Mesodermal cell (in vitro differentiated cells): ENCODE data around the gene KMT2E.

Source experiments
- H3K27ac ChIP-seq: 2 replicates; pipeline ENCODE4 v1.7.0; 2013; ENCODE audit warnings: mild to moderate bottlenecking, low read depth, low read length, moderate library complexity; ENCODE audit not compliant: severe bottlenecking
- H3K36me3 ChIP-seq: 2 replicates; pipeline ENCODE4 v1.7.1; 2013; ENCODE audit warnings: mild to moderate bottlenecking, low read length, moderate library complexity; ENCODE audit not compliant: control insufficient read depth, insufficient read depth
- H3K4me1 ChIP-seq: one replicate; pipeline ENCODE4 v1.7.1; 2013; ENCODE audit warnings: mild to moderate bottlenecking, low read length; ENCODE audit not compliant: insufficient read depth, control insufficient read depth, poor library complexity, severe bottlenecking
- H3K4me3 ChIP-seq: 2 replicates; pipeline ENCODE4 v1.7.0; 2013; ENCODE audit warnings: low read length, control low read depth, mild to moderate bottlenecking; ENCODE audit not compliant: insufficient read depth, poor library complexity, severe bottlenecking; ENCODE audit errors: extremely low read depth
- H3K9me3 ChIP-seq: 2 replicates; pipeline ENCODE4 v1.7.1; 2013; ENCODE audit warnings: mild to moderate bottlenecking, low read length, moderate library complexity; ENCODE audit not compliant: control insufficient read depth
- WGBS, 2 experiments: methylation state at CpG; one replicate each; pipeline ENCODE4 v1.1.5; 2013; ENCODE audit warnings: missing lambda C conversion rate in 2 of 2; ENCODE audit not compliant: insufficient coverage in 2 of 2; 5-methylcytosine and 5-hydroxymethylcytosine counted together

KMT2E gene

DNA sequence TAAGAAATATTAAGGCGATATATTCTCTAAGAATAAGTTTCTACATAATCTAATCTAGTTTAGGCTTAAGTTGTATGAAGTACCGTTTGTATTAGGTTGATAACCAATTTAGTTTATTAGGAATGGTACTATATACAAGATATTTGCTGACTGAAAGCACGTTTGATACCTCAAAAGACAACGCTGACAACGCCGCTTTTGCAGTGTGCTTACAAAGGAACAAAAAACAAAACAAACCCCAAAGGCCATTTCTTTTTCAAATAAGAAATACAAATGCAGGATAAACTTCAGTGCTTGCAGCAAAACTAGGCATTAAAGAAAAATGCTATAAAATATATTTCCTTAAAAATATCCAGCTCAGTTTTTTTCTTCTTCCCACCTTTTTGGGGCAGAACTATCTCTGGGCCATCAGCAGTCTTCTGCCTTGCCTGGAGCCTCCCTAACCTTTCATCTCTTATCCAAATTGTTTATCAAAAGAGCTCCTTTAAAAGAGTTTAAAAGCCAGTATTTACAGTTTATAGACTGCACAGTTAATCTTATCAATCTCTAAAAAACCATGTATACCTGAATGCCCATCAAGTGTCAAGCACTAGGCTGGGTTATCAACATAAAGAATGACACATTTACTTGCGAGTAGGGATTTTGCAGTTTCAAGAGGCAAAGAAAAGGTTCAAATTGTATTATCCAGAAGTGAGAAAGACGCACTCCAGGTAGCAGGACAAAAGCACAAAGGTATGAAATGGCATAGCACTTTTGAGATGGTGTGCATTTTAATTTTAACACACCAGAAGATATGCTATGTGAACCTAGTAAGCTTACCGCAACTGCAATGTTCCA, 4.1 kb upstream of the KMT2E start:
- H3K36me3 ChIP-seq: peaks cover 45% of the 10 kb centered on the region
- H3K9me3 ChIP-seq: no peaks in the 10 kb centered on the region
- no peak overlapping the region for H3K27ac ChIP-seq
- H3K4me3 ChIP-seq: peak overlapping the region; percentile 95
- H3K4me1 ChIP-seq: peaks cover under 1% of the 10 kb centered on the region
- 64 to 86% methylated on average over 1 to 3 of the region's 9 CpGs for WGBS, 2 experiments

DNA sequence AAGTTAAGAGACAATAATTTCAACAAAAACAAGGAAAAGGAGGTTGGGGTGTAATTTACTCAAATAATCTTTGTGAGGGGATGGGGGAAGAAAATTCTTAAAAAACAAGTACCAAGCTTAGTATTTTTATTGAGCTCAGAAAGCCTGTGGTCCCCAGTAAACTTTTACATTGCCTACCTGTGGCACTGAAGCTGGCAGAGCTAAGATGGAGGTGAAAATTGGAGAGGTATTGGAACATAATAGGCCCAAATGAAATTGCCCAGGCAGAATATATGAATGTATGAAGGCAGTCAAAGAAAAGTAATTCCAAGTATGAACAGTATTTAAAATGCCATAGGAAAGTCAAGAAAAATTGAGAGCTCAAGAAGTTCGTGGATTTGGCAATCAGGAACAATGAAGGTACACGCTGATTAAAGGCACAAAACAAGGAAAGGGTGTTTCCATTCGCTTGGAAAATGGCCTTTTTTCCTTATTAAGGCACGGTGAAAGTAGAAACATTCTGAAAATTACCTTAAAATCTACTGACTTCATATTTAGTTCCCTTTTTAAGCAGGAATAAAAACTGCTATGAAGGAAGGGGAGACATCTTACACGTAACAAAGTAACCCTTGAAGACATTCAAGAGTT, 3.4 kb upstream of the KMT2E start:
- no peak overlapping the region for H3K27ac ChIP-seq
- WGBS, 2 experiments: 22% methylated on average over 3 of the region's 5 CpGs
- H3K4me3 ChIP-seq: peak overlapping the region; percentile 95

DNA sequence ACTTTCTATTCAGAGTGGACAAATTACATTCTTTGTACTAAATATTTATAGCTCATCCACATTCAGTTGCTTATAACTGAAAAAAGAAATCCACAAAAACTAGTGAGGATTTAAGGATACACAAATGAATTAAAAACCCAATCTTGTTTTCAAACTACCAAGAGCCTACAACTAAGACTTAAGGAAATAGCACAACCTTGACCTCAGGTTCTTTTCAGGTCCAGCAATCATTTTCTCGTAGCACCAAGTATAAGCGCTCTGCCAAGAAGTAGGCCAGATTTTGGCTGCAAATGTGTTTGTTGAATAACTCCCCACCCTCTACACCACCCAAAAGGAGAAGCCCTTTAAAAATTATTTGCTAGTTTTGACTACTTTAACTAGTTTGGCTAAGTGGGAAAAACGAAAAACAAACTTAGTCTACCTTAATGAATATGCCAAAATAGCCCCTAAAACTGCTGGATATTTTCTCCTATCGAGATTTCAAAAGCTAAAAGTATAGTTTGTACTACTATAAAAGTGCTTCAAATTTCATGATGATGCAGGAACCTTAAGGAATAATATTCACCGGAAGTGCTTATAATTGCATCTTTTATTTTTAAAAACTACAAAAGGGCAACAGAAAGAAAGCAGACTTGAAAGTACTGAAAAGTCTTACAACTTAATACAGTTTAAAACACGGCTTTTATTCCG, 2.7 kb upstream of the KMT2E start:
- Histone ChIP-seq H3K4me3 (peak overlapping the region; percentile 95), H3K9me3 (no peaks in the 10 kb centered on the region), H3K4me1 (no peaks in the 10 kb centered on the region), H3K36me3 (peaks cover 34% of the 10 kb centered on the region), H3K27ac (peak overlapping the region; percentile 100)
- 0% methylated on average over 1 of the region's 7 CpGs; no CpG with 5 or more reads in 1 of the 2 experiments for WGBS, 2 experiments

More for the DNA sequence above, 3.4 kb upstream of the KMT2E start:
- H3K4me1 ChIP-seq: no peaks in the 10 kb centered on the region
- no peaks in the 10 kb centered on the region for H3K9me3 ChIP-seq
- peaks cover 41% of the 10 kb centered on the region for H3K36me3 ChIP-seq

DNA sequence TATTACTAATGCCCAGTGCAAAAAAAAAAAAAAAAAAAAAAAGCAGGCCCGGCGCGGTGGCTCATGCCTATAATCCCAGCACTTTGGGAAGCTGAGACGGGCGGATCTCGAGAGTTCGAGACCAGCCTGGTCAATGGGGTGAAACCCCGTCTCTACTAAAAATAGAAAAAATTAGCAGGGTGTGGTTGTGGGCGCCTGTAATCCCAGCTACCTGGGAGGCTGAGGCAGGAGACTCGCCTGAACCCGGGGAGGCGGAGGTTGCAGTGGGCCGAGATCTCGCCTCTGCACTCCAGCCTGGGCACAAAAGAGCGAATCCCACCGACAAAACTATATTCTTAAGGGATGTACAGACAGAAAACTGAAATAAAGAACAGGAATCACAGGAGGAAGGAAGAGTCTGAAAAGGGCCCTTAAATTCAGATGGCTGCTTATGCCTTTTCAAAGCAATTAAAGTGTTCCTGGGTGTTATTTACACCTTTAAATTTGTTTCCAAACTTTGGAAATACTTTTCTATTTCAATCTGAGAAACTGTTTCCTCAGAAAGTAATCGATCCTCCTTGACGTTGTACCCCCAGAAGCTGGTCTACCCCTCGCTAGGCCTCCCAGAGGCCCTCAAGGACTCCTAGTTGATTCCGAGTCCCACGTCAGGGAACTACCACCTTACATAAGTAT, 2.0 kb upstream of the KMT2E start:
- H3K27ac ChIP-seq: peak overlapping the region; percentile 100
- H3K9me3 ChIP-seq: no peaks in the 10 kb centered on the region
- H3K4me1 ChIP-seq: no peaks in the 10 kb centered on the region
- 0 to 3% methylated on average over 5 to 6 of the region's 21 CpGs for WGBS, 2 experiments
- H3K4me3 ChIP-seq: peak overlapping the region; percentile 95
- peaks cover 32% of the 10 kb centered on the region for H3K36me3 ChIP-seq

DNA sequence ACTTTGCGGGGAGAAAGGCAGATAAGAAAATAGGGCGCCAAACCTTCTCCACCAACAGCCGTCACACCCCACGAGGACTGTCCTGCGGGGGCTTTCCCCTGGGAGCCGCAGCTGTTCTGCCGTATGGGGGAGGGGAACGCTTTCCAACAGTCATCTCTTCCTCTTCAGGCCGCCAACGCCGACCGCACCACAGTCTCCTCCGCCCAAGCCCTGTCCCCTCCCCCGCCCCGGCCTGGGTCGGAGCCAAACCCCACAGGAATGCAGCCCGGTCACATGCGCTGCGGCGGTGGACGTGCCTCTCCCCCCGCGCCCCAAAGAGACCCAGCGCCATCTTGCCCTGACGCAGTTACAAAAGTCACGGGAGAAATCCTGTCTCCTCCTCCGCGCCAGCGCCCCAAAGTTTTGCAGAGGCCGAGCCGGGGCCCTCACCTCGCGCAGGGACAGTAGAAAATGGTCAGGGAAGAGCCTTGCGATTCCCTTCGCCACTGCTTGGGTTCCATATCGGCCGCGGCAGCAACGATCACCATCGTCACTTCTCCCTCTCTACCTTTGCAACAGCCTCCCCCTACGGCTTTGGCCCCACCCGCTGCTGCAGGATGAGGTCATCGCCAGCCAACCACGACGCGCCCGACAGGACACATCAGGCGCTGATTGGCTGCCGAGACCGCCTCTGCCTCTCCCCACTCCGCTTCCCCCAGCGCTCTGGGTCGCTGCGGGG, 1.3 kb upstream of the KMT2E start:
- WGBS, 2 experiments: 0 to 1% methylated on average over 41 to 46 of the region's 54 CpGs
- H3K27ac ChIP-seq: peak overlapping the region; percentile 100
- no peaks in the 10 kb centered on the region for H3K9me3 ChIP-seq
- H3K4me1 ChIP-seq: no peaks in the 10 kb centered on the region
- H3K36me3 ChIP-seq: peaks cover 28% of the 10 kb centered on the region
- H3K4me3 ChIP-seq: peak overlapping the region; percentile 95

DNA sequence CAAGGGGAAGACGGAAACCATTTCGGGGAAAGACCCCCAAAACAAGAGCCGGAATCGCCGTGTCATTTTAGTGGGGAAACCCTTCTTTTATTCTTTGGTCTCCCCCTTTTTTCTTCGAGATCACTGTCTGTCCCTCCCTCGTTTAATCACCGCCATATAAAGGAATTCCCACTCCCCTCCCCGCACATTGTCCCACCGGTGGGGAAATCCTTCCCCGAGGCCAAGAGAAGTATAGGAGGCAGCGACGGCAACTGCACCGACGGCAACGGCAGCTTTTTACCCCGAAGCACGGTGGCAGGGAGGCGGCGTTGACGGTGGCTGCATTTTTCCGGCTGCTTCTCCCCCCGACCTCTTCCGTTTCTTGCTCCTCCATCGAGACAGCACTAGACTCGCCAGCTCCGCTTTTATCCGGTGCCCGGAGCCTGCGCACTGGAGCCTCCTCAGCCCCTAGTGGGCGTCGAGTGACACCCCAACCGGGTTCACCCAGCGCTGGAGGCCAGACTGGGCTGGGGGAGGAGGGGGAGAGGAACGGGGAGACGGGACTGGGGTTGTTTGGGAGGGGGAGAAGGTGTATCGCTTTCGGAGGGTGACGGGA, 687 bp upstream of the KMT2E start:
- 0 to 1% methylated on average over 15 to 29 of the region's 39 CpGs for WGBS, 2 experiments
- no peaks in the 10 kb centered on the region for H3K9me3 ChIP-seq

DNA sequence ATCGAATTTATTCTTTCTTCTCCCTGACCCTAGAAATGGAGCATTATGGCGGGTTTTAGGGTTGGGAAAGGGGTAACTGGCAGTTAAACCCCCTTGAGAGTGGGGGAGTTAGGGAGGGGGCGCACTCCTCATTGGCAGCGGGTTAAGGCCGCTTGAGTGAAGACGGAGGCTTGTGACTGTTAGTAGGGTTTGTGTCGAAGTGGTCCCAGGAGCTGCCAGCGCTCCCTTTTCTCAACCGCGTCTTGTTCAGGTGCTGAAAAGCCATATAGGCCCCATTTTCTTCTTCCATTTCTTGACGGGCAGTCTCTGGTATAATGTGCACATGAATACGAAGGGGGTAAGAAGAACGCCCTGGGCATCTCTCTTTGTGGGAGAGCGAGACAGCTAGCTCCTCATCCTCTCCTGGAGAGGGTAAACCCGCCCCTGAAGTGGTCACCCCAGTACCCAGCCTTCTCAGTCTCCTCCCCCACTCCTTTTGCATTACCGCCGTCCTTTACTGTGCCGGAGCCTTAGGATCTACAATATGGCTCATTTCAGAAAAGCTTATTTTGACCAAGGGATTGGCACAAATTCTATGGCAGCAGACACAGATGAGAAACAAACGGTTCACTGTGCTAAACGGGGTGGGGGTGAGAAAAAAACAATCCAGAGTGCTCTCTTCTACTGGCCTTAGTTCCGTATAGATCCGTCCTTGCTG, 836 bp downstream of the KMT2E start:
- 0% methylated on average over 11 to 14 of the region's 22 CpGs for WGBS, 2 experiments
- H3K4me3 ChIP-seq: peak overlapping the region; percentile 95
- peaks cover 10% of the 10 kb centered on the region for H3K36me3 ChIP-seq
- no peaks in the 10 kb centered on the region for H3K4me1 ChIP-seq
- no peaks in the 10 kb centered on the region for H3K9me3 ChIP-seq
- peak overlapping the region; percentile 100 for H3K27ac ChIP-seq

More for the DNA sequence above, 687 bp upstream of the KMT2E start:
- peak overlapping the region; percentile 100 for H3K27ac ChIP-seq
- peak overlapping the region; percentile 95 for H3K4me3 ChIP-seq
- H3K36me3 ChIP-seq: peaks cover 21% of the 10 kb centered on the region
- H3K4me1 ChIP-seq: no peaks in the 10 kb centered on the region

DNA sequence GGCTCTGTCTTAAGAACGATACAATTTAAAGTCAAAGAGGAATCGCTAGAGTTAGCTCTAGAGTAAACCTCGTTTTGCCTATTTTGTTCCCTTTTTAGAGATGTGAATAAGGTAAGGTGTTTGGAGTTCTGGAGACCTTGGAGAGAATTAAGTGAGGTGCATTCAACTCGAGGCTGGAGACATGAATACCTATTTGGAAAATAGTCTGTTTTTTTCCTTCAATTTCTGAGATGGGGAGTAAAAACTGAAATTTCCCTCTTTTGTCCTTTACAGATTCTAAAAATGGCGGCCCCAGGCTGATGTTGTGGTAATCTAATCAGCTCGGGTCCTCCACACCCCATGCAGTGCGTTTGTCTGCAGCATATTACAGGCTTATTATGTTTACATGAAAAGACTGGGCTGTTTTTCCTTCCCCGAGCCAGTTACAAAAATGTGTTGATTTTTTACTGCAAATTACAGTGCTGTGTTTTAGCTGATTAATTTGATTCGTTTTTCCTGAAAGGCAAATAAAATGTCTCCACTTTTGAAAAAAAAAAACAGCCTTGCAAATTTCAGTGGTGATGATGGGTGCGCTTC, 1.5 kb downstream of the KMT2E start:
- Histone ChIP-seq H3K36me3 (peaks cover 3% of the 10 kb centered on the region), H3K4me1 (no peaks in the 10 kb centered on the region), H3K4me3 (peak overlapping the region; percentile 95), H3K9me3 (no peaks in the 10 kb centered on the region), H3K27ac (peak overlapping the region; percentile 100)
- WGBS, 2 experiments: 0% methylated on average over 2 to 4 of the region's 10 CpGs

DNA sequence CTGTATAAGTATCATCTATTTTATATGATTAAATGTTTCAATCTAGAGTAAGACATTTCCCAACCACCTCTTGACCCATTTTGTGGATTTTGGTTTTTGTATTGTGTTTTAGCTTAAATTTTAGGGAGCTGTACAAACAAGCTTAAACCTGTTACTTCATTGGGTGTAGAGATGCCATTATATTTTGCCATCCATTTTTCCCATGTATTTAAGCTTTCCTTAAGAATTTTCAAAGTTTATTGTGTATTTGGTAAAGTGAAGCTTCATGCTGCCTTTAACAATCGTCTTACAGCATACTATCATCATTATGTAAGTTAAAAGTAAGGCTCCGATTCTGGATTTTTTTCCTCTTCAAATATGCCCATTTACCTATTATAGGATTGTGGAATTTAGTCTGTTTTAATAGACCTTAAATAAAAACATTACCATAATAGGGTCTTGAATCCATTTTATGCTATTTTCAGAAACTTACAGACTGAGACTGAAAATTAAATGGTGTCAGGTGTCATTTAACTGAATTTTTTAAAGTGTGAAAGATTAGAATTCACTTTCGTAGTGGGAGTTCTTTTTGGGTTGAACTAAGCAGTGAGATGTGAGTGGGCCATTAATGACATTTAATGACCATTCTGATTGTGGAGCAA, 2.2 kb downstream of the KMT2E start:
- WGBS, 2 experiments: 17 to 33% methylated on average over 1 of the region's 3 CpGs
- Histone ChIP-seq H3K4me1 (no peaks in the 10 kb centered on the region), H3K27ac (no peak overlapping the region), H3K36me3 (no peaks in the 10 kb centered on the region), H3K4me3 (peak overlapping the region; percentile 95), H3K9me3 (no peaks in the 10 kb centered on the region)
